ENCODE results near the gene EPS8L2. TPM values are rescaled to one million over a fixed set of nuclear protein-coding genes. Genes with fewer than 3 reads are reported as not detected.

The EPS8L2 gene
- total and polyA plus RNA-seq, 2 of the 4 experiments (the other 2 are of a cell fraction) = 17.2 to 39.4 TPM

DNA sequence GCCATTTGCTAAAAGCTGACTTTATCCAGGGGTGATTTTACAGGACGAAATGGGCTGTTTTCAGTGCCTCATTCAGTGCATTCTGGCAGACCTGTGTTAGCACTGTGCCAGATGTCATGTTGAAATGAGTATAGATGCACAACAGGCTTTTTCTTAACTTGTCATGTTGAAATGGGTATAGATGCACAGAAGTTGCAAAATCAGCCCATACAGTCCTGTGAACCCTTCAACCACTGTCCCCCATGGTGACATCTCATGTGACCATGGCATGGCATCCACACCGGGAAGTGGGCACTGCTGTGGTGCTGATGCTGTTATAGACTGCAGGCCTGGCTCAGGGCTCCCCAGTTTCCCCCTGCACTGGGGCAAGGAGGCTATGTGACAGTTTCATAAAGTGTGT, 43.7 kb downstream of the EPS8L2 start:
- no peak overlapping the region for H3K4me3 ChIP-seq (ENCODE audit: insufficient read depth, low read depth, low read length)
- in situ Hi-C loops (cut with MboI; ENCODE audit: low sequenced_read_pairs) (no loop called here), dilution Hi-C loops (cut with HindIII; ENCODE audit: low sequenced_read_pairs, unreplicated experiment) (no loop called here)

More for the DNA sequence above, 43.7 kb downstream of the EPS8L2 start:
- Histone ChIP-seq H2BK15ac (ENCODE audit: low read depth, low read length) (no peak overlapping the region), H3K36me3 (ENCODE audit: control insufficient read depth, insufficient read depth, low read length) (peaks cover 4% of the 10 kb centered on the region; the same call in 1 of the 2 replicates), H3K23ac (ENCODE audit: low read depth, low read length) (peak overlapping the region; percentile 79), H2BK120ac (ENCODE audit: low read depth, low read length) (no peak overlapping the region), H3K9me1 (ENCODE audit: insufficient read depth, low read length) (peaks cover 16% of the 10 kb centered on the region), H2AK9ac (replicated peaks; ENCODE audit: low read depth, low read length, poor library complexity) (no peak overlapping the region), H4K20me1 (ENCODE audit: insufficient read depth, low read length) (peaks cover 55% of the 10 kb centered on the region), H2AK5ac (ENCODE audit: low read depth, low read length) (no peak overlapping the region; the same call in 1 of the 2 replicates), H3K27ac (ENCODE audit: insufficient read depth, low read length) (no peak overlapping the region), H4K8ac (ENCODE audit: low read depth in 2 of 2, low read length in 2 of 2) (no peak overlapping the region), H3K4ac (ENCODE audit: low read depth, low read length) (0 out of 2 replicates have a peak overlapping the region, but pooled peaks have one; percentile 22), H3K79me1 (ENCODE audit: low read depth in 1 of 2, low read length in 2 of 2) (peaks cover 19 to 57% of the 10 kb centered on the region in 2 experiments), H3K4me2 (ENCODE audit: low read depth, low read length) (peak overlapping the region; percentile 55), H3K4me1 (ENCODE audit: control insufficient read depth, insufficient read depth, low read length) (peaks cover 9% of the 10 kb centered on the region), H4K5ac (ENCODE audit: low read depth, low read length) (no peak overlapping the region), H3K14ac (replicated peaks; ENCODE audit: low read depth, low read length) (0 out of 2 replicates have a peak overlapping the region, but pooled peaks have one; percentile 8), H3K9me3 (ENCODE audit: control insufficient read depth, insufficient read depth, low read length) (no peaks in the 10 kb centered on the region), H4K91ac (ENCODE audit: insufficient read depth, low read depth, low read length) (no peak overlapping the region), H2AFZ (replicated peaks; ENCODE audit: low read length, poor library complexity) (no peak overlapping the region), H3K56ac (ENCODE audit: extremely low read depth, insufficient read depth, low read length) (no peak overlapping the region), H2BK5ac (ENCODE audit: low read depth, low read length, poor library complexity, severe bottlenecking) (peak overlapping the region; percentile 15), H3K27me3 (ENCODE audit: control insufficient read depth, insufficient read depth, low read length) (no peaks in the 10 kb centered on the region), H3K18ac (ENCODE audit: low read depth, low read length) (no peak overlapping the region), H2BK20ac (ENCODE audit: low read depth, low read length) (no peak overlapping the region), H3K9ac (ENCODE audit: low read depth, low read length) (peak overlapping the region; percentile 23; the same call in 1 of the 2 replicates)
- no peak for DNase-seq
- BruUV-seq (replicated peaks) = no TSS peak
- ChIA-PET CTCF (no interaction called here), POLR2A (ENCODE audit: unreplicated experiment) (interaction anchor here (0.6 kb wide), 1 partner anchor 27 kb away, joined by 4 read pairs; no protein-coding TSS in a partner anchor)
- WGBS, 2 experiments (ENCODE audit: extremely low coverage in 2 of 2, insufficient read length in 1 of 2) = 70% methylated on average over 2 of the region's 2 CpGs; no CpG with 5 or more reads in 1 of the 2 experiments
- intact Hi-C loops (cut with micrococcal nuclease) = no loop called here
- TF ChIP-seq, protein P1, sequence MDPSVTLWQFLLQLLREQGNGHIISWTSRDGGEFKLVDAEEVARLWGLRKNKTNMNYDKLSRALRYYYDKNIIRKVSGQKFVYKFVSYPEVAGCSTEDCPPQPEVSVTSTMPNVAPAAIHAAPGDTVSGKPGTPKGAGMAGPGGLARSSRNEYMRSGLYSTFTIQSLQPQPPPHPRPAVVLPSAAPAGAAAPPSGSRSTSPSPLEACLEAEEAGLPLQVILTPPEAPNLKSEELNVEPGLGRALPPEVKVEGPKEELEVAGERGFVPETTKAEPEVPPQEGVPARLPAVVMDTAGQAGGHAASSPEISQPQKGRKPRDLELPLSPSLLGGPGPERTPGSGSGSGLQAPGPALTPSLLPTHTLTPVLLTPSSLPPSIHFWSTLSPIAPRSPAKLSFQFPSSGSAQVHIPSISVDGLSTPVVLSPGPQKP (IDR thresholded peaks at IDR 0.05; ENCODE audit: borderline replicate concordance, low read depth, low read length) = no peak
- no peak for TF ChIP-seq MXI1 (IDR thresholded peaks at IDR 0.05; ENCODE audit: borderline replicate concordance, low read depth, low read length)
- TF ChIP-seq SMC3 (IDR thresholded peaks at IDR 0.05; ENCODE audit: low read depth, low read length) = no peak
- no peak for TF ChIP-seq MAFK (IDR thresholded peaks at IDR 0.05; ENCODE audit: low read depth, low read length)
- no peak for TF ChIP-seq FOS (IDR thresholded peaks at IDR 0.05; ENCODE audit: low read depth, low read length)
- TF ChIP-seq BHLHE40 (IDR thresholded peaks at IDR 0.05; ENCODE audit: low read depth, low read length) = no peak
- TF ChIP-seq RAD21 (IDR thresholded peaks at IDR 0.05; ENCODE audit: low read length) = no peak
- TF ChIP-seq, protein P2, sequence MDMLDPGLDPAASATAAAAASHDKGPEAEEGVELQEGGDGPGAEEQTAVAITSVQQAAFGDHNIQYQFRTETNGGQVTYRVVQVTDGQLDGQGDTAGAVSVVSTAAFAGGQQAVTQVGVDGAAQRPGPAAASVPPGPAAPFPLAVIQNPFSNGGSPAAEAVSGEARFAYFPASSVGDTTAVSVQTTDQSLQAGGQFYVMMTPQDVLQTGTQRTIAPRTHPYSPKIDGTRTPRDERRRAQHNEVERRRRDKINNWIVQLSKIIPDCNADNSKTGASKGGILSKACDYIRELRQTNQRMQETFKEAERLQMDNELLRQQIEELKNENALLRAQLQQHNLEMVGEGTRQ (IDR thresholded peaks at IDR 0.05; ENCODE audit: low read depth, low read length) = no peak
- no peak for TF ChIP-seq MAZ (IDR thresholded peaks at IDR 0.05; ENCODE audit: borderline replicate concordance, low read depth, low read length)
- no peak for TF ChIP-seq RCOR1 (IDR thresholded peaks at IDR 0.05; ENCODE audit: insufficient replicate concordance, low read length)
- no peak for ATAC-seq (ENCODE audit: low read depth)
